ENCODE measurements around the gene PQBP1. TPM values are rescaled to one million over a fixed set of nuclear protein-coding genes. Genes with fewer than 3 reads are reported as not detected.

The PQBP1 gene
- total and polyA plus RNA-seq, 2 donors (not counting 3 experiments of a cell fraction or from before 2014, with no cell fraction given) = 86.3 to 86.8 TPM

- Histone ChIP-seq H3K9me1 (replicated peaks; ENCODE audit: control insufficient read depth, extremely low read depth, insufficient read depth, low read length) (no peaks in the 10 kb centered on the region), H3K4me1 (ENCODE audit: control insufficient read depth, extremely low read depth, insufficient read depth, low read length) (peaks cover 4% of the 10 kb centered on the region), H3K79me2 (ENCODE audit: control insufficient read depth, insufficient read depth, low read length) (peaks cover 4% of the 10 kb centered on the region), H3K4me2 (ENCODE audit: insufficient read depth, low read length) (peak overlapping the region; percentile 31), H3K27me3 (ENCODE audit: control insufficient read depth in 2 of 2, insufficient read depth in 2 of 2, low read length in 2 of 2) (no peaks in the 10 kb centered on the region), H2AFZ (ENCODE audit: low read depth, low read length) (peak overlapping the region; percentile 59), H3K4me3 (replicated peaks in 1 of 3; ENCODE audit: insufficient read depth in 1 of 3, low read depth in 1 of 3, low read length in 3 of 3) (peak overlapping the region in 2 of 3 experiments; percentile 46 to 58), H4K20me1 (replicated peaks; ENCODE audit: control insufficient read depth, extremely low read depth, insufficient read depth, low read length) (no peaks in the 10 kb centered on the region), H3K27ac (ENCODE audit: insufficient read depth, low read depth, low read length) (no peak overlapping the region), H3K9ac (replicated peaks; ENCODE audit: extremely low read depth, insufficient read depth, low read length) (no peak overlapping the region), H3K36me3 (ENCODE audit: control insufficient read depth in 2 of 2, extremely low read depth in 1 of 2, insufficient read depth in 2 of 2, low read length in 2 of 2) (no peaks in the 10 kb centered on the region), H3K9me3 (replicated peaks; ENCODE audit: control insufficient read depth, insufficient read depth, low read length) (no peaks in the 10 kb centered on the region)
- TF ChIP-seq POLR2A (IDR thresholded peaks at IDR 0.05; ENCODE audit: low read depth, low read length) (no peak), CTCF (IDR thresholded peaks at IDR 0.05; ENCODE audit: extremely low read depth in 1 of 2, insufficient read depth in 1 of 2, low read depth in 1 of 2, low read length in 2 of 2) (no peak), EZH2 (IDR thresholded peaks at IDR 0.05; ENCODE audit: borderline replicate concordance, low read depth, low read length, severe bottlenecking) (no peak)
- BruUV-seq (replicated peaks) = no TSS peak
- DNase-seq (ENCODE audit: low read depth, low spot score) (no peak), FAIRE-seq (peak; percentile 71)
- intact Hi-C loops (cut with micrococcal nuclease) (loop anchor here (1.0 to 10.0 kb wide), 3 partner anchors 66 to 374 kb away; partner anchors contain the start of genes FOXP3, OTUD5 and PPP1R3F), dilution Hi-C loops (cut with MboI; ENCODE audit: extremely low pct_ligation_motif_present, low sequenced_read_pairs) (no loop called here)
- POLR2A ChIA-PET = no interaction called here
- CTCF ChIA-PET = interaction anchor here (0.6 to 2.4 kb wide), 8 partner anchors 10 to 243 kb away, joined by 3 to 9 read pairs (median 3); partner anchors contain the start of genes HDAC6 and SLC35A2
Measured at GRCh38 chrX:48890934-48891401, 6.8 kb upstream of the PQBP1 start.

All from endothelial cell of umbilical vein (primary cell).